ENCODE data around the gene SAMD3. TPM values are rescaled to one million over a fixed set of nuclear protein-coding genes. Genes with fewer than 3 reads are reported as not detected.
"Not testable (repeated sequence)": the region's sequence is repeated elsewhere in the genome, so short reads cannot be mapped to it uniquely, and the experiment has no call there.

SAMD3 gene
- total and polyA plus RNA-seq, 2 experiments from 2014 or later: 3.8 to 4.9 TPM

GRCh38 chr6:130118236-130118635 lies 104.5 kb downstream of the SAMD3 start:
- no peak overlapping the region for H3K27ac Mint-ChIP-seq
- Histone ChIP-seq H4K20me1 (replicated peaks; ENCODE audit: insufficient read depth) (no peaks in the 10 kb centered on the region), H3K9me2 (ENCODE audit: insufficient read depth) (no peaks in the 10 kb centered on the region), H3K27ac (ENCODE audit: low read depth) (no peak overlapping the region), H3K4me1 (ENCODE audit: insufficient read depth) (no peaks in the 10 kb centered on the region), H3K4me3 (no peak overlapping the region), H3F3A (replicated peaks; ENCODE audit: low read depth) (no peaks in the 10 kb centered on the region), H3K36me3 (ENCODE audit: insufficient read depth) (no peaks in the 10 kb centered on the region), H3K4me2 (no peak overlapping the region), H2AFZ (no peak overlapping the region), H3K79me2 (replicated peaks; ENCODE audit: insufficient read depth) (no peaks in the 10 kb centered on the region), H3K27me3 (ENCODE audit: insufficient read depth) (no peaks in the 10 kb centered on the region)
- H3K4me1 Mint-ChIP-seq: no peaks in the 10 kb centered on the region; the same call in 2 of the 3 replicates
- H3K36me3 Mint-ChIP-seq (ENCODE audit: low read depth): no peaks in the 10 kb centered on the region
- H3K4me3 Mint-ChIP-seq: no peak overlapping the region
- no peaks in the 10 kb centered on the region for H3K27me3 Mint-ChIP-seq (ENCODE audit: insufficient read depth, low read depth, poor library complexity)
- ATAC-seq (no peak), DNase-seq (ENCODE audit: low spot score) (no peak)
- no peak for TF ChIP-seq POLR2AphosphoS5 (IDR thresholded peaks at IDR 0.05; ENCODE audit: low read depth)
- TF ChIP-seq ZNF114 (CRISPR knock-in tag; IDR thresholded peaks at IDR 0.05): no peak
- TF ChIP-seq STAT1 (IDR thresholded peaks at IDR 0.05; ENCODE audit: unreplicated experiment): no peak
- TF ChIP-seq CTCF (conservative IDR thresholded peaks at IDR 0.05; ENCODE audit: low read depth in 2 of 2): no peak
- no peak for TF ChIP-seq CREB1 (CRISPR knock-in tag; IDR thresholded peaks at IDR 0.05; ENCODE audit: low read depth)
- no peaks in the 10 kb centered on the region for H3K9me3 Mint-ChIP-seq

GRCh38 chr6:130117187-130117701 lies 105.5 kb downstream of the SAMD3 start:
- H3K79me2 ChIP-seq (replicated peaks; ENCODE audit: insufficient read depth); H2AFZ ChIP-seq; H3K4me3 Mint-ChIP-seq; ATAC-seq; H3K27ac Mint-ChIP-seq; H3K4me2 ChIP-seq; H3K36me3 Mint-ChIP-seq (ENCODE audit: low read depth); H3K9me2 ChIP-seq (ENCODE audit: insufficient read depth); H3F3A ChIP-seq (replicated peaks; ENCODE audit: low read depth); H3K27me3 Mint-ChIP-seq (ENCODE audit: insufficient read depth, low read depth, poor library complexity); H3K4me1 Mint-ChIP-seq; H3K27me3 ChIP-seq (ENCODE audit: insufficient read depth); H4K20me1 ChIP-seq (replicated peaks; ENCODE audit: insufficient read depth); H3K4me1 ChIP-seq (ENCODE audit: insufficient read depth); H3K27ac ChIP-seq (ENCODE audit: low read depth); H3K9me3 Mint-ChIP-seq; H3K4me3 ChIP-seq; H3K36me3 ChIP-seq (ENCODE audit: insufficient read depth); DNase-seq (ENCODE audit: low spot score): not testable (repeated sequence)

GRCh38 chr6:130116273-130116672 lies 106.5 kb downstream of the SAMD3 start:
- H4K20me1 ChIP-seq (replicated peaks; ENCODE audit: insufficient read depth): no peaks in the 10 kb centered on the region
- peaks cover 3% of the 10 kb centered on the region for H3K27me3 Mint-ChIP-seq (ENCODE audit: insufficient read depth, low read depth, poor library complexity)
- no peak for ATAC-seq

More at GRCh38 chr6:130116273-130116672, 106.5 kb downstream of the SAMD3 start:
- H3K4me3 ChIP-seq: no peak overlapping the region
- H2AFZ ChIP-seq: no peak overlapping the region
- H3K4me2 ChIP-seq: no peak overlapping the region
- H3K4me1 ChIP-seq (ENCODE audit: insufficient read depth): no peaks in the 10 kb centered on the region
- TF ChIP-seq ZNF331 (CRISPR knock-in tag; IDR thresholded peaks at IDR 0.05; ENCODE audit: low read depth) (no peak), REST (IDR thresholded peaks at IDR 0.05; ENCODE audit: unreplicated experiment) (no peak)
- no peaks in the 10 kb centered on the region for H3K9me2 ChIP-seq (ENCODE audit: insufficient read depth)
- H3K79me2 ChIP-seq (replicated peaks; ENCODE audit: insufficient read depth): no peaks in the 10 kb centered on the region
- no peaks in the 10 kb centered on the region for H3F3A ChIP-seq (replicated peaks; ENCODE audit: low read depth)
- no peak for DNase-seq (ENCODE audit: low spot score)
- no peak overlapping the region for H3K27ac ChIP-seq (ENCODE audit: low read depth)
- H3K27ac Mint-ChIP-seq: no peak overlapping the region
- H3K36me3 Mint-ChIP-seq (ENCODE audit: low read depth): no peaks in the 10 kb centered on the region
- H3K9me3 Mint-ChIP-seq: no peaks in the 10 kb centered on the region
- H3K4me3 Mint-ChIP-seq: no peak overlapping the region
- H3K36me3 ChIP-seq (ENCODE audit: insufficient read depth): no peaks in the 10 kb centered on the region
- no peaks in the 10 kb centered on the region; the same call in 2 of the 3 replicates for H3K4me1 Mint-ChIP-seq
- no peaks in the 10 kb centered on the region for H3K27me3 ChIP-seq (ENCODE audit: insufficient read depth)
